ENCODE data around the gene RAB21. TPM values are rescaled to one million over a fixed set of nuclear protein-coding genes. Genes with fewer than 3 reads are reported as not detected.
"Not testable (repeated sequence)": the region's sequence is repeated elsewhere in the genome, so short reads cannot be mapped to it uniquely, and the experiment has no call there.

RAB21 gene
- total RNA-seq, 1 experiment from 2014 or later = 27.3 TPM

GRCh38 chr12:71760471-71760870 lies 5.8 kb downstream of the RAB21 start:
- Histone ChIP-seq H3K9ac (ENCODE audit: low read length) (no peak overlapping the region), H3K9me2 (replicated peaks; ENCODE audit: low read length) (no peaks in the 10 kb centered on the region), H3K4me3 (ENCODE audit: low read length) (no peak overlapping the region), H3K27me3 (ENCODE audit: low read length) (no peaks in the 10 kb centered on the region), H3F3A (ENCODE audit: low read length, unreplicated experiment) (no peaks in the 10 kb centered on the region), H2AFZ (ENCODE audit: low read length) (no peak overlapping the region), H3K9me3 (ENCODE audit: low read length) (peaks cover 6% of the 10 kb centered on the region; the same call in 1 of the 2 replicates), H3K79me2 (ENCODE audit: low read length) (peaks cover 99% of the 10 kb centered on the region), H4K20me1 (ENCODE audit: low read length) (peaks cover 27% of the 10 kb centered on the region), H3K4me1 (ENCODE audit: insufficient read depth, low read length) (peaks cover 7% of the 10 kb centered on the region; the same call in 1 of the 2 replicates), H3K4me2 (ENCODE audit: low read length) (no peak overlapping the region), H3K27ac (ENCODE audit: low read length) (no peak overlapping the region), H3K36me3 (ENCODE audit: low read depth, low read length) (peaks cover 42% of the 10 kb centered on the region)
- DNase-seq = no peak
- BruUV-seq (replicated peaks) = no TSS peak
- no peak for TF ChIP-seq CTCF (conservative IDR thresholded peaks at IDR 0.05; ENCODE audit: low read depth, low read length)
- intact Hi-C loops (cut with micrococcal nuclease) = no loop called here
- ChIA-PET CTCF (no interaction called here), POLR2A (ENCODE audit: unreplicated experiment) (no interaction called here)
- ATAC-seq = no peak

GRCh38 chr12:71761354-71761753 lies 6.7 kb downstream of the RAB21 start:
- H3K27ac ChIP-seq (ENCODE audit: low read length); H3K27me3 ChIP-seq (ENCODE audit: low read length); BruUV-seq (replicated peaks); DNase-seq; H3K9me2 ChIP-seq (replicated peaks; ENCODE audit: low read length); H3F3A ChIP-seq (ENCODE audit: low read length, unreplicated experiment); H3K9me3 ChIP-seq (ENCODE audit: low read length); H3K4me2 ChIP-seq (ENCODE audit: low read length); ATAC-seq; H3K4me1 ChIP-seq (ENCODE audit: insufficient read depth, low read length); H3K9ac ChIP-seq (ENCODE audit: low read length); H3K4me3 ChIP-seq (ENCODE audit: low read length); POLR2A ChIA-PET (ENCODE audit: unreplicated experiment); intact Hi-C loops (cut with micrococcal nuclease); H2AFZ ChIP-seq (ENCODE audit: low read length): not testable (repeated sequence)
- CTCF ChIA-PET = interaction anchor here (0.6 kb wide), 1 partner anchor 10 kb away, joined by 3 read pairs; no protein-coding TSS in a partner anchor
- Histone ChIP-seq H3K36me3 (ENCODE audit: low read depth, low read length) (peaks cover 42% of the 10 kb centered on the region), H3K79me2 (ENCODE audit: low read length) (peaks cover 99% of the 10 kb centered on the region), H4K20me1 (ENCODE audit: low read length) (peaks cover 25% of the 10 kb centered on the region)

- ATAC-seq = no peak
- no peak overlapping the region for H2AFZ ChIP-seq (ENCODE audit: low read length)
- H3K4me3 ChIP-seq (ENCODE audit: low read length) = no peak overlapping the region
- H3K27me3 ChIP-seq (ENCODE audit: low read length) = no peaks in the 10 kb centered on the region
- BruUV-seq (replicated peaks) = no TSS peak
- peaks cover 42% of the 10 kb centered on the region for H4K20me1 ChIP-seq (ENCODE audit: low read length)
- intact Hi-C loops (cut with micrococcal nuclease) = no loop called here
- ChIA-PET POLR2A (ENCODE audit: unreplicated experiment) (no interaction called here), CTCF (no interaction called here)
- DNase-seq = no peak
- H3K4me2 ChIP-seq (ENCODE audit: low read length) = no peak overlapping the region
- no peaks in the 10 kb centered on the region for H3K4me1 ChIP-seq (ENCODE audit: insufficient read depth, low read length)
- no peak overlapping the region for H3K9ac ChIP-seq (ENCODE audit: low read length)
- peaks cover 6% of the 10 kb centered on the region; the same call in 1 of the 2 replicates for H3K9me3 ChIP-seq (ENCODE audit: low read length)
- H3K36me3 ChIP-seq (ENCODE audit: low read depth, low read length) = peaks cover 22% of the 10 kb centered on the region
- no peak overlapping the region for H3K27ac ChIP-seq (ENCODE audit: low read length)
- H3K79me2 ChIP-seq (ENCODE audit: low read length) = peaks cover 99% of the 10 kb centered on the region
- TF ChIP-seq EZH2 (IDR thresholded peaks at IDR 0.05; ENCODE audit: low read length, unreplicated experiment) (no peak), EZH2phosphoT487 (IDR thresholded peaks at IDR 0.05; ENCODE audit: borderline replicate concordance, low read length) (no peak), CTCF (conservative IDR thresholded peaks at IDR 0.05; ENCODE audit: low read depth, low read length) (no peak)
- no peaks in the 10 kb centered on the region for H3K9me2 ChIP-seq (replicated peaks; ENCODE audit: low read length)
- no peaks in the 10 kb centered on the region for H3F3A ChIP-seq (ENCODE audit: low read length, unreplicated experiment)
Measured at GRCh38 chr12:71763677-71764379, 9.2 kb downstream of the RAB21 start.

All from PC-3 (cell line).